ENCODE measurements around the gene REXO5.
"Not testable (repeated sequence)": the region's sequence is repeated elsewhere in the genome, so short reads cannot be mapped to it uniquely, and the experiment has no call there.

REXO5 gene, protein sequence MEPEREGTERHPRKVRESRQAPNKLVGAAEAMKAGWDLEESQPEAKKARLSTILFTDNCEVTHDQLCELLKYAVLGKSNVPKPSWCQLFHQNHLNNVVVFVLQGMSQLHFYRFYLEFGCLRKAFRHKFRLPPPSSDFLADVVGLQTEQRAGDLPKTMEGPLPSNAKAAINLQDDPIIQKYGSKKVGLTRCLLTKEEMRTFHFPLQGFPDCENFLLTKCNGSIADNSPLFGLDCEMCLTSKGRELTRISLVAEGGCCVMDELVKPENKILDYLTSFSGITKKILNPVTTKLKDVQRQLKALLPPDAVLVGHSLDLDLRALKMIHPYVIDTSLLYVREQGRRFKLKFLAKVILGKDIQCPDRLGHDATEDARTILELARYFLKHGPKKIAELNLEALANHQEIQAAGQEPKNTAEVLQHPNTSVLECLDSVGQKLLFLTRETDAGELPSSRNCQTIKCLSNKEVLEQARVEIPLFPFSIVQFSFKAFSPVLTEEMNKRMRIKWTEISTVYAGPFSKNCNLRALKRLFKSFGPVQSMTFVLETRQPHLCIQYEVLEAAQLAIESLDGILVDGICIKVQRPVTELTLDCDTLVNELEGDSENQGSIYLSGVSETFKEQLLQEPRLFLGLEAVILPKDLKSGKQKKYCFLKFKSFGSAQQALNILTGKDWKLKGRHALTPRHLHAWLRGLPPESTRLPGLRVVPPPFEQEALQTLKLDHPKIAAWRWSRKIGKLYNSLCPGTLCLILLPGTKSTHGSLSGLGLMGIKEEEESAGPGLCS

DNA sequence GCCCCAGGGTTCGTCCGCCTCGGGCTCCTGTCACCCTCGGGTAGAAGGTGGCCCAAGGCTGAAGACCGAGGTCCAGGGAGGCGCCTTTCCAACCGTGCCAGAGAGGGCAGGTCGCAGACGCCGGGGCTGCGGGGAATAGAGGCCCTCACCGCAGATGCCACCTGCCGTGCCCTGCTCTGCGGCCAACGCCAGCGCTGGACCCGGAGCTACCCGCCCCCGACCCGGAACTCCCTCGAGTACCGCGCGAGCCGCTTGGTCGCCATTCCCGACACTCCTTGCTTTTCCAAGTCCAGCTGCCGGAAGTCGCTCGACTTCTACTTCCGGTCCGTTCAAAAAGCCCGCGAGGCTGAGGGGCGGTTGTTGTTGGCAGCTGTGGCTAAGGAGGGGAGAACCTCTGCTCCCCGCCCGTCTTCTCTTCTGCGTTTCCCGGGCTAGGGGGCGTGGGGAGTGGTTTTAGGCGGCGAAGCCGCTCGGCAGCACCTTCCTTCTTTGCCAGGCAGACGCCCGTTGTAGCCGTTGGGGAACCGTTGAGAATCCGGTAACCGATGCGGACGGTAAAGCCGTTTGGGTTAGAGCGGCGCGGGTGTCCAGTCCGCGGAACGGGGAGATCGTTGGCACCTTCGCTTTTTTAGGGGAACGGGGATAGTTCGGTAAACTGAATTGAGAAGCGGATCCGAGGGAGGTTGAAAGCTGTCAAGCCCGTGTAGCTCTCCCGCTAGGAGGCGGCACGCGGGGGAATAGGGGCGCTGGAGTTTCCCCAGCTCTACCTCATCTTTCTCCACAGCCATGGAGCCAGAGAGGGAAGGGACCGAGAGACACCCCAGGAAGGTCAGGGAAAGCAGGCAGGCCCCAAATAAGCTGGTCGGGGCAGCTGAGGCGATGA lies at the start of gene REXO5, which contains the start of gene ERI2:
Gene REXO5, plus strand, starts transcription at position 360 of the 883 bp plus-strand sequence. Its CDS starts 427 bp downstream, at position 787.
Gene ERI2, minus strand, starts transcription at position 305 of the 883 bp plus-strand sequence. Its CDS starts 42 bp downstream, at position 263.
- DNase-seq: peak; percentile 64

DNA sequence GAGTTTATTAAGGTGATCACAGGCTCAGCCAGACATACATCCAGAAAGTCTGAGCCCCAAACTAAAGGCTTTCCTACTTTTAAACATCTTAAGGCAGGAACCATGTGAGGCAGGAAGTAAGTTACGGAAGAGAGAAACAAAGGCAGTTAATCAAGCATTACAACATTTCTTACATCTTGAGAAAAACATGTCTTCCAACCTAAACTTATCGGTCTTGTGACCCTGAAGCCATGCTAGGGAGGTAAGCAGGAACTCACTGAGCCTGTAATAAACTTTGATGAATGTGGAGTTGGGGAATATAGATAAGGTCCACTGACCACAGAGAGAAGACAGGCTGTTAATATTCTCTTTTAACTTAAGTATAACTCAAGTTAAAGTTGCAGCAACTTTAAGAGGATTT lies 46.0 kb upstream of the REXO5 start:
- no peak for DNase-seq

DNA sequence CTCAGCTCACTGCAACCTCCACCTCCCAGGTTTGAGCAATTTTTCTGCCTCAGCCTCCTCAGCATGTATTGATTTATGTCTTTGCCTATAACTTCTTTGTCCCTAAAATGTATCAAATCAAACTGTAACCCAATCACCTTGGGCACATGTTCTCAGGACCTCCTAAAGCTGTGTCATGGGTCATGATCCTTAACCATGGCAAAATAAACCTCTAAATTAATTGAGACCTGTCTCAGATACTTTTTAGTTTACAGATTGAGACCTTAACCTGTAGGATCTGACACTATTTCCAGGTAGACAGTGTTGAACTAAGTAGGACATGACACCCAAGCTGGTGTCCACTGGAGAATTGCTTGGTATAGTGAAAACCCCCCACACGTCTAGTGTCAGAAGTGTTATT lies 45.2 kb upstream of the REXO5 start:
- no peak for DNase-seq

GRCh38 chr16:20762404-20763123 lies 43.8 kb upstream of the REXO5 start:
- no peak for DNase-seq

GRCh38 chr16:20763461-20764232 lies 42.7 kb upstream of the REXO5 start, which contains the start of gene ACSM3:
Gene ACSM3, plus strand, starts transcription at chr16:20764014. Its CDS starts 6,021 bp downstream, at chr16:20770035.
- DNase-seq: peak; percentile 50

- not testable (repeated sequence) for DNase-seq
Observed at GRCh38 chr16:20764448-20764847, 41.9 kb upstream of the REXO5 start.

- no peak for DNase-seq
Observed at GRCh38 chr16:20765732-20766131, 40.6 kb upstream of the REXO5 start.

- no peak for DNase-seq
Observed at GRCh38 chr16:20766294-20766693, 40.0 kb upstream of the REXO5 start.

DNA sequence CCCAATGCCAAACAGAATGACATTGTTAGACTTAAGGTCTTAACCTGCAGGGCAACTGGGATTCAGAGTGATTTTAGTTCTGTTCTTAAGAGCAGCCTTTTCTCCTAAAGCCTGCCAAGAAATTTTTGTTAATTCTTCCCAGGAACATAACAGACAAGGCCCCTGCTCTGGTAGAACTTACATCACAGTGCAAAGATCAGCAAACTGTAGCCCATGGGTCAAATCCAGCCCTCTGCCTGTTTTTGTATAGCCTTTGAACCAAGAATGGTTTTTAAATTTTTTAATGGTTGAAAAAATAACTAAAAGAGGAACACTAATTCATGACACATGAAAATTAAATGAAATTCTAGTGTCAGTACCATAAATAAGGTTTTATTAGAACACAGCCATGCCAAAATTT lies 38.8 kb upstream of the REXO5 start:
- DNase-seq: no peak

DNA sequence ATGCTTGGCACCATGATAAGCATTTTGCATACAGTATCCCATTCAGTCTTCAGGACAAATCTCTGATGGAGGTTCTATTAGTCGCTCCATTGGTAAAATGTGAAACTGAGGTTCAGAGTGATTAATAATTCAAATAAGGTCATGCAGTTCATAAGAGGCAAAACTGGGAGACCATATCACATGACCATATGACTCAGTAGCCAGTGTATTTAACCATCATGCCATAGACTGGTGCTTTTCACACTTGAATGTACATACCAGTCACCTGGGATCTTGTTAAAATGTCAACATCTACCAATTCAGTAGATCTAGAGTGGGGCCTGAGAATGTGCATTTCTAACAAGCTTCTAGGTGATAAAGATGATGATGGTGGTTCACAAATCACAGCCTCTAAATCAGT lies 38.2 kb upstream of the REXO5 start:
- no peak for DNase-seq

- DNase-seq: no peak
Observed at GRCh38 chr16:20768818-20769217, 37.5 kb upstream of the REXO5 start.

DNA sequence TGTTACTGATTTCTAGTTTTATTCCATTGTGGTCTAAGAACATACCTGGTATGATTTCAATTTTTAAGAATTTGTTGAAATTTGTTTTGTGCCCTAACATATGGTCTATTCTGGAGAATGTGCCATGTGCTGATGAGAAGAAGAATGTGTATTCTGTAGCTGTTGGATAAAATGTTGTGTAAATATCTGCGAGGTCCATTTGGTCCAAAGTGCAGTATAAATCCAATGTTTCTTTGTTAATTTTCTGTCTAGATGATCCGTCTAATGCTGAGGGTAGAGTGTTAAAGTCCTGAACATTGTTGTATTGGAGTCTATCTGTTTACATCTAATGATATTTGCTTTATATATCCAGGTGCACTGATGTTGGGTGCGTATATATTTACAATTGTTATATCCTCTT lies 32.6 kb upstream of the REXO5 start:
- no peak for DNase-seq

- peak; percentile 61 for DNase-seq
Observed at GRCh38 chr16:20774703-20775362, 31.5 kb upstream of the REXO5 start.

DNA sequence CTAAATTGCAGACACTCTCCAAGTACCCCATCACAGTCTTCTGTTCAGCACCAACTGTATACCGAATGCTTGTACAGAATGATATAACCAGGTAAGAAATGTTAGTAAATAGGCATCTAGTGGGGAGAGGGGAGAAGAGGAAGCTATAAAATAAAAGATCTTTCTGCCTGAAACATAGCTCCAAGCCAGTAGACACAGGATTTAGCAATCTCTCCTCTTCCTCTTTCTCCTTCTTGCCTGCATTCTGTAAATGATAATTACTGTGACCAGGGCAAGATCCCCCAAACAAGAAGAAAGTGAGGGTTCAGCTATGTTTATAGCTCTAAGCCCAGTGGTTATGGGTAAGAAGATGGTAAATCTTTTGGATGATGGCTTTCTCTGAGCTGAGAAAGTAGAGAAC lies 24.6 kb upstream of the REXO5 start:
- no peak for DNase-seq

- DNase-seq: no peak
Observed at GRCh38 chr16:20782470-20782869, 23.9 kb upstream of the REXO5 start.

- DNase-seq: no peak
Observed at GRCh38 chr16:20784204-20784603, 22.1 kb upstream of the REXO5 start.

DNA sequence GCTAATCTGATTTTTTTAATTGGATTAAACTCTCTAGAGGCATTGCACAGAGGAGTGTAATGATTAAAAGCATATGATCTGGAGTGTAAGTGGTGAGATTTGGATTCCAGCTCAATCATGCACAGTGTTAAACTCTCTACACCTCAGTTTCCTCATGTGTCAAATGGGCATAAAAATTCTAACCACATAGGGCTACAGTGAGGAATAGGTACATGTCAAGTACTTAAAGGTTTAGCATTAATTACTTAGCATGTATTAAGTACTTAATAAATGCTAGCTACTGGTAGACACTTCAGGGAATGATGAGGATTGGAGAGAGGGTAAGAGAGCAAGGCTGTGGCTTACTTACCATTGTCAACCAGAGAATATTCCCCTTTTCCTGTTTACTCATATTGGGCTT lies 17.2 kb upstream of the REXO5 start:
- no peak for DNase-seq

GRCh38 chr16:20791923-20792612 lies 14.3 kb upstream of the REXO5 start:
- no peak for DNase-seq

- DNase-seq: no peak
Observed at GRCh38 chr16:20798364-20798763, 8.0 kb upstream of the REXO5 start.

- no peak for DNase-seq
Observed at GRCh38 chr16:20799599-20799998, 6.7 kb upstream of the REXO5 start.

All from activated CD4-positive, alpha-beta T cell treated with anti-CD3 and anti-CD28 coated beads, Interleukin-2, amount 50 U/mL, for 1 hour (primary cell).